HepG2 (cell line): ENCODE measurements around the gene TBC1D2B. TPM values are rescaled to one million over a fixed set of nuclear protein-coding genes. Genes with fewer than 3 reads are reported as not detected.

Experiments used
- BCLAF1 ChIP-seq: fragments of 450-650 bp; IDR thresholded peaks from 2 replicates; pipeline ENCODE4 v1.6.1; 2017; ENCODE audit warnings: mild to moderate bottlenecking
- CBX2 ChIP-seq, 2 experiments: fragments of 200-600 bp in 1 of 2; sonication (generic); formaldehyde crosslinking in 1 of 2; IDR thresholded peaks; 2 replicates each; pipeline versions ENCODE4 v1.7.0 to v1.8.1; 2018 to 2022; ENCODE audit warnings: low read depth in 2 of 2, low read length in 1 of 2, mild to moderate bottlenecking in 1 of 2, missing genetic modification reagents in 1 of 2
- CEBPZ ChIP-seq: IDR thresholded peaks from 2 replicates; pipeline ENCODE4 v1.6.1; 2012; ENCODE audit warnings: low read length, improper control_type of control experiment
- PHF8 ChIP-seq: sonication (generic); formaldehyde crosslinking; IDR thresholded peaks from 2 replicates; pipeline ENCODE4 v1.5.0; 2020; ENCODE audit warnings: missing genetic modification reagents
- THYN1 ChIP-seq: sonication (generic); formaldehyde crosslinking; IDR thresholded peaks from 2 replicates; pipeline ENCODE4 v1.8.1; 2023; ENCODE audit warnings: low read depth, mild to moderate bottlenecking, moderate library complexity, missing genetic modification reagents, borderline replicate concordance
- ZFP90 ChIP-seq: sonication (generic); formaldehyde crosslinking; IDR thresholded peaks from 2 replicates; pipeline ENCODE4 v1.8.0; 2022; ENCODE audit warnings: missing genetic modification reagents, mild to moderate bottlenecking, inconsistent platforms, borderline replicate concordance
- ZNF296 ChIP-seq: sonication (generic); formaldehyde crosslinking; conservative IDR thresholded peaks from 2 replicates; pipeline ENCODE4 v1.5.0; 2020; ENCODE audit warnings: mild to moderate bottlenecking, missing genetic modification reagents
- ZNF337 ChIP-seq: sonication (generic); formaldehyde crosslinking; IDR thresholded peaks from 2 replicates; pipeline ENCODE4 v1.5.1; 2020; ENCODE audit warnings: missing genetic modification reagents, low read depth, mild to moderate bottlenecking, borderline replicate concordance
- ZNF782 ChIP-seq: sonication (generic); formaldehyde crosslinking; IDR thresholded peaks from 2 replicates; pipeline ENCODE4 v1.4.0; 2020; ENCODE audit warnings: missing genetic modification reagents, mild to moderate bottlenecking, borderline replicate concordance
- polyA plus RNA-seq, 8 experiments: library from polyadenylated mRNA; depleted of rRNA in 3 of 8; stranded (reverse) in 7 of 8; unstranded in 1 of 8; fragments of >200 nt; fragmentation: Illumina TruSeq in 4 of 8; extraction: Trizol in 4 of 8; gene quantifications; 2 replicates each; pipeline versions ENCODE4 v1.2.1 to v1.2.3, GENCODE V29; 2011 to 2016; ENCODE audit warnings: low read depth in 4 of 8, missing spikeins in 1 of 8, mixed read lengths in 1 of 8; ENCODE audit not compliant: insufficient read depth in 1 of 8
- total RNA-seq, 5 experiments: library from RNA; depleted of rRNA; stranded (reverse); fragments of >200 nt; fragmentation: Illumina TruSeq; extraction: Trizol; gene quantifications; 2 replicates each; pipeline ENCODE4 v1.2.3, GENCODE V29; 2016; ENCODE audit warnings: low read depth in 1 of 5
- TF ChIP-seq, protein P1 (sequence below): sonication (generic); formaldehyde crosslinking; IDR thresholded peaks from 2 replicates; pipeline ENCODE4 v1.9.0; 2021; ENCODE audit warnings: missing genetic modification reagents, borderline replicate concordance
- TF ChIP-seq, protein P2 (sequence below): IDR thresholded peaks from 2 replicates; pipeline ENCODE4 v1.6.1; 2016; ENCODE audit warnings: low read depth, missing genetic modification reagents, missing compliant biosample characterization
- TF ChIP-seq, protein P3 (sequence below): sonication (generic); formaldehyde crosslinking; IDR thresholded peaks from 2 replicates; pipeline ENCODE4 v1.9.0; 2021; ENCODE audit warnings: missing genetic modification reagents, borderline replicate concordance

The TBC1D2B gene
- total and polyA plus RNA-seq, 2 of the 13 experiments (the other 11 are each of a cell fraction or from before 2014, with no cell fraction given): 10.1 to 14.4 TPM

DNA sequence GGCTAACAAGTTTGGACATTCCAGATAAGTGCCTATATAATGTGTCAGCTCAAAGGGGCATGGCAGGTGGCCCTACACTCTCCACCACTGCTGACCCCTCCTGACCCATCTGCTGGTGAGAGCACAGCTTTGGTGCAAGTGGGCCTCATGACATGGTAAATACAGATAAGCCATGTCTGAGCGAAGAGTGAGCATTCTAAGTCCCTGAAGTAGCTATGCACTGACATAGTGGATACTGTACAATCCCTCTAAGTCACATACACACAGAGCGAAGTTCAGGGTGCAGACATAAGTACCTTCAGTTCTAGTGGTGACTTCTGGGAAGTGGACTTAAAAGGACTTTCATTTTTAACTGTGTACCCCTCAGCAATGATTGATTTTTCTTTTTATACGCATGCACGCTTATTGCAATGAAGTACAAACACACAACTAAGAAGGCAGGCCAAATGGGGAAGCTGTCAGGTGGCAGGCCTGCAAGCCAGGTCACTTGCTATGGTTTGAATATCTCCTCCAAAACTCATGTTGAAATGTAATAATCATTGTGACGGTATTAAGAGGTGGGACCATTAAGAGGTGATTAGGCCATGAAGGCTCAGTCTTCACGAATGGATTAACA is 41.5 kb downstream of the TBC1D2B start (continued):
- TF ChIP-seq ZFP90 (CRISPR knock-in tag): no peak
- no peak for TF ChIP-seq ZNF337 (CRISPR knock-in tag)
- TF ChIP-seq PHF8: no peak
- TF ChIP-seq, protein P1, sequence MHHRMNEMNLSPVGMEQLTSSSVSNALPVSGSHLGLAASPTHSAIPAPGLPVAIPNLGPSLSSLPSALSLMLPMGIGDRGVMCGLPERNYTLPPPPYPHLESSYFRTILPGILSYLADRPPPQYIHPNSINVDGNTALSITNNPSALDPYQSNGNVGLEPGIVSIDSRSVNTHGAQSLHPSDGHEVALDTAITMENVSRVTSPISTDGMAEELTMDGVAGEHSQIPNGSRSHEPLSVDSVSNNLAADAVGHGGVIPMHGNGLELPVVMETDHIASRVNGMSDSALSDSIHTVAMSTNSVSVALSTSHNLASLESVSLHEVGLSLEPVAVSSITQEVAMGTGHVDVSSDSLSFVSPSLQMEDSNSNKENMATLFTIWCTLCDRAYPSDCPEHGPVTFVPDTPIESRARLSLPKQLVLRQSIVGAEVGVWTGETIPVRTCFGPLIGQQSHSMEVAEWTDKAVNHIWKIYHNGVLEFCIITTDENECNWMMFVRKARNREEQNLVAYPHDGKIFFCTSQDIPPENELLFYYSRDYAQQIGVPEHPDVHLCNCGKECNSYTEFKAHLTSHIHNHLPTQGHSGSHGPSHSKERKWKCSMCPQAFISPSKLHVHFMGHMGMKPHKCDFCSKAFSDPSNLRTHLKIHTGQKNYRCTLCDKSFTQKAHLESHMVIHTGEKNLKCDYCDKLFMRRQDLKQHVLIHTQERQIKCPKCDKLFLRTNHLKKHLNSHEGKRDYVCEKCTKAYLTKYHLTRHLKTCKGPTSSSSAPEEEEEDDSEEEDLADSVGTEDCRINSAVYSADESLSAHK (CRISPR knock-in tag): no peak
- no peak for TF ChIP-seq ZNF782
- TF ChIP-seq BCLAF1: no peak
- TF ChIP-seq CEBPZ: no peak
- TF ChIP-seq, protein P2, sequence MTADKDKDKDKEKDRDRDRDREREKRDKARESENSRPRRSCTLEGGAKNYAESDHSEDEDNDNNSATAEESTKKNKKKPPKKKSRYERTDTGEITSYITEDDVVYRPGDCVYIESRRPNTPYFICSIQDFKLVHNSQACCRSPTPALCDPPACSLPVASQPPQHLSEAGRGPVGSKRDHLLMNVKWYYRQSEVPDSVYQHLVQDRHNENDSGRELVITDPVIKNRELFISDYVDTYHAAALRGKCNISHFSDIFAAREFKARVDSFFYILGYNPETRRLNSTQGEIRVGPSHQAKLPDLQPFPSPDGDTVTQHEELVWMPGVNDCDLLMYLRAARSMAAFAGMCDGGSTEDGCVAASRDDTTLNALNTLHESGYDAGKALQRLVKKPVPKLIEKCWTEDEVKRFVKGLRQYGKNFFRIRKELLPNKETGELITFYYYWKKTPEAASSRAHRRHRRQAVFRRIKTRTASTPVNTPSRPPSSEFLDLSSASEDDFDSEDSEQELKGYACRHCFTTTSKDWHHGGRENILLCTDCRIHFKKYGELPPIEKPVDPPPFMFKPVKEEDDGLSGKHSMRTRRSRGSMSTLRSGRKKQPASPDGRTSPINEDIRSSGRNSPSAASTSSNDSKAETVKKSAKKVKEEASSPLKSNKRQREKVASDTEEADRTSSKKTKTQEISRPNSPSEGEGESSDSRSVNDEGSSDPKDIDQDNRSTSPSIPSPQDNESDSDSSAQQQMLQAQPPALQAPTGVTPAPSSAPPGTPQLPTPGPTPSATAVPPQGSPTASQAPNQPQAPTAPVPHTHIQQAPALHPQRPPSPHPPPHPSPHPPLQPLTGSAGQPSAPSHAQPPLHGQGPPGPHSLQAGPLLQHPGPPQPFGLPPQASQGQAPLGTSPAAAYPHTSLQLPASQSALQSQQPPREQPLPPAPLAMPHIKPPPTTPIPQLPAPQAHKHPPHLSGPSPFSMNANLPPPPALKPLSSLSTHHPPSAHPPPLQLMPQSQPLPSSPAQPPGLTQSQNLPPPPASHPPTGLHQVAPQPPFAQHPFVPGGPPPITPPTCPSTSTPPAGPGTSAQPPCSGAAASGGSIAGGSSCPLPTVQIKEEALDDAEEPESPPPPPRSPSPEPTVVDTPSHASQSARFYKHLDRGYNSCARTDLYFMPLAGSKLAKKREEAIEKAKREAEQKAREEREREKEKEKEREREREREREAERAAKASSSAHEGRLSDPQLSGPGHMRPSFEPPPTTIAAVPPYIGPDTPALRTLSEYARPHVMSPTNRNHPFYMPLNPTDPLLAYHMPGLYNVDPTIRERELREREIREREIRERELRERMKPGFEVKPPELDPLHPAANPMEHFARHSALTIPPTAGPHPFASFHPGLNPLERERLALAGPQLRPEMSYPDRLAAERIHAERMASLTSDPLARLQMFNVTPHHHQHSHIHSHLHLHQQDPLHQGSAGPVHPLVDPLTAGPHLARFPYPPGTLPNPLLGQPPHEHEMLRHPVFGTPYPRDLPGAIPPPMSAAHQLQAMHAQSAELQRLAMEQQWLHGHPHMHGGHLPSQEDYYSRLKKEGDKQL (CRISPR knock-in tag): 0 out of 2 replicates have a peak, but pooled peaks have one; percentile 19
- no peak for TF ChIP-seq THYN1 (CRISPR knock-in tag)
- no peak for TF ChIP-seq CBX2 (IDR thresholded peaks at IDR 0.05; ENCODE audit: low read depth, low read length)
- no peak for TF ChIP-seq CBX2 (CRISPR knock-in tag; IDR thresholded peaks at IDR 0.05; ENCODE audit: low read depth)
- TF ChIP-seq, protein P3, sequence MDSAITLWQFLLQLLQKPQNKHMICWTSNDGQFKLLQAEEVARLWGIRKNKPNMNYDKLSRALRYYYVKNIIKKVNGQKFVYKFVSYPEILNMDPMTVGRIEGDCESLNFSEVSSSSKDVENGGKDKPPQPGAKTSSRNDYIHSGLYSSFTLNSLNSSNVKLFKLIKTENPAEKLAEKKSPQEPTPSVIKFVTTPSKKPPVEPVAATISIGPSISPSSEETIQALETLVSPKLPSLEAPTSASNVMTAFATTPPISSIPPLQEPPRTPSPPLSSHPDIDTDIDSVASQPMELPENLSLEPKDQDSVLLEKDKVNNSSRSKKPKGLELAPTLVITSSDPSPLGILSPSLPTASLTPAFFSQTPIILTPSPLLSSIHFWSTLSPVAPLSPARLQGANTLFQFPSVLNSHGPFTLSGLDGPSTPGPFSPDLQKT (CRISPR knock-in tag): no peak
- no peak for TF ChIP-seq ZNF296 (CRISPR knock-in tag)
